ENCODE results near the gene MERTK. TPM values are rescaled to one million over a fixed set of nuclear protein-coding genes. Genes with fewer than 3 reads are reported as not detected.

Gene MERTK
- total and polyA plus RNA-seq, 10 of the 15 experiments (the other 5 are each of a cell fraction or from before 2014, with no cell fraction given): 0.13 to 30.6 (median 0.50) TPM

GRCh38 chr2:111983478-111984212 lies 85.2 kb downstream of the MERTK start:
- no peak overlapping the region for H2AFZ ChIP-seq (ENCODE audit: control insufficient read depth, low read depth, low read length)
- TF ChIP-seq BMI1 (IDR thresholded peaks at IDR 0.05; ENCODE audit: borderline replicate concordance): no peak
- no peaks in the 10 kb centered on the region; the same call in 1 of the 3 replicates for H3K9me3 ChIP-seq (replicated peaks; ENCODE audit: control insufficient read depth, insufficient read depth, low read length)
- H3K4me1 ChIP-seq (ENCODE audit: control insufficient read depth, insufficient read depth, low read length): peaks cover 6% of the 10 kb centered on the region
- H3K79me2 ChIP-seq (ENCODE audit: control insufficient read depth, insufficient read depth, low read length): no peaks in the 10 kb centered on the region
- 57% methylated on average over 8 of the region's 8 CpGs for WGBS (ENCODE audit: insufficient coverage, insufficient replicate concordance, low lambda C conversion rate, missing lambda C conversion rate)
- no peak overlapping the region for H3K27ac ChIP-seq (ENCODE audit: control insufficient read depth, insufficient read depth)
- no peak overlapping the region for H3K9ac ChIP-seq (ENCODE audit: control insufficient read depth, insufficient read depth, low read length)
- ChIA-PET CTCF (interaction anchor here (0.7 kb wide), 1 partner anchor 9 kb away, joined by 3 read pairs; no protein-coding TSS in a partner anchor), SMC1A (ENCODE audit: uncharacterized antibody, unreplicated experiment) (interaction anchor here (0.6 to 2.3 kb wide), 7 partner anchors 11 to 81 kb away, joined by 3 to 7 read pairs (median 3); no protein-coding TSS in a partner anchor), RAD21 (ENCODE audit: unreplicated experiment) (interaction anchor here (1.2 to 2.5 kb wide), 2 partner anchors 18 to 77 kb away, joined by 4 to 9 read pairs; no protein-coding TSS in a partner anchor), POLR2A (interaction anchor here (0.9 to 1.0 kb wide), 2 partner anchors 22 to 76 kb away, joined by 3 to 4 read pairs; no protein-coding TSS in a partner anchor)
- no peaks in the 10 kb centered on the region for H3K27me3 ChIP-seq (replicated peaks in 1 of 2; ENCODE audit: control insufficient read depth in 2 of 2, insufficient read depth in 2 of 2, low read length in 1 of 2)
- no TSS peak for BruUV-seq (replicated peaks)
- H3K4me2 ChIP-seq (ENCODE audit: control insufficient read depth, insufficient read depth): peak overlapping the region; percentile 41
- H3K36me3 ChIP-seq (ENCODE audit: control insufficient read depth in 2 of 2, insufficient read depth in 2 of 2, low read length in 1 of 2): no peaks in the 10 kb centered on the region; a peak in 1 of 4 replicates
- intact Hi-C loops (cut with micrococcal nuclease; ENCODE audit: unreplicated experiment): no loop called here
- no peak for DNase-seq (ENCODE audit: low read depth, low spot score)
- in situ Hi-C loops (cut with MboI): no loop called here
- H3K4me3 ChIP-seq: no peak overlapping the region
- no peak for ATAC-seq
- no peaks in the 10 kb centered on the region for H4K20me1 ChIP-seq (ENCODE audit: control insufficient read depth, insufficient read depth)
- no peak for FAIRE-seq

- WGBS (ENCODE audit: insufficient coverage, insufficient replicate concordance, low lambda C conversion rate, missing lambda C conversion rate): 74% methylated on average over 4 of the region's 4 CpGs
- Histone ChIP-seq H3K9me3 (replicated peaks; ENCODE audit: control insufficient read depth, insufficient read depth, low read length) (no peaks in the 10 kb centered on the region; the same call in 1 of the 3 replicates), H3K27me3 (replicated peaks in 1 of 2; ENCODE audit: control insufficient read depth in 2 of 2, insufficient read depth in 2 of 2, low read length in 1 of 2) (no peaks in the 10 kb centered on the region), H2AFZ (ENCODE audit: control insufficient read depth, low read depth, low read length) (no peak overlapping the region), H3K4me1 (ENCODE audit: control insufficient read depth, insufficient read depth, low read length) (peaks cover 6% of the 10 kb centered on the region), H3K9ac (ENCODE audit: control insufficient read depth, insufficient read depth, low read length) (no peak overlapping the region), H3K79me2 (ENCODE audit: control insufficient read depth, insufficient read depth, low read length) (no peaks in the 10 kb centered on the region), H3K4me3 (no peak overlapping the region), H4K20me1 (ENCODE audit: control insufficient read depth, insufficient read depth) (no peaks in the 10 kb centered on the region), H3K4me2 (ENCODE audit: control insufficient read depth, insufficient read depth) (no peak overlapping the region), H3K27ac (ENCODE audit: control insufficient read depth, insufficient read depth) (no peak overlapping the region), H3K36me3 (ENCODE audit: control insufficient read depth in 2 of 2, insufficient read depth in 2 of 2, low read length in 1 of 2) (no peaks in the 10 kb centered on the region; a peak in 1 of 4 replicates)
- intact Hi-C loops (cut with micrococcal nuclease; ENCODE audit: unreplicated experiment) (no loop called here), in situ Hi-C loops (cut with MboI) (no loop called here)
- TF ChIP-seq SREBF1 (IDR thresholded peaks at IDR 0.05; ENCODE audit: low read length) (no peak), ELK1 (IDR thresholded peaks at IDR 0.05; ENCODE audit: low read depth, low read length) (no peak), MAX (IDR thresholded peaks at IDR 0.05; ENCODE audit: low read depth, low read length) (no peak), FOXK2 (IDR thresholded peaks at IDR 0.05) (no peak), SMARCA5 (IDR thresholded peaks at IDR 0.05) (no peak), HDAC6 (IDR thresholded peaks at IDR 0.05; ENCODE audit: unreplicated experiment) (no peak), EGR1 (IDR thresholded peaks at IDR 0.05; ENCODE audit: borderline replicate concordance in 1 of 2, low read depth in 2 of 2, low read length in 2 of 2) (no peak), ATF2 (IDR thresholded peaks at IDR 0.05; ENCODE audit: low read length) (no peak), STAT1 (conservative IDR thresholded peaks at IDR 0.05) (no peak), JUND (IDR thresholded peaks at IDR 0.05; ENCODE audit: low read depth, low read length) (no peak), ETV6 (conservative IDR thresholded peaks at IDR 0.05 in 1 of 2, IDR thresholded peaks at IDR 0.05 in 1 of 2; ENCODE audit: borderline replicate concordance in 1 of 2, low read depth in 1 of 2) (no peak)
- BruUV-seq (replicated peaks): no TSS peak
- ChIA-PET SMC1A (ENCODE audit: uncharacterized antibody, unreplicated experiment) (interaction anchor here (0.6 to 2.3 kb wide), 5 partner anchors 22 to 81 kb away, joined by 3 to 7 read pairs (median 3); no protein-coding TSS in a partner anchor), RAD21 (ENCODE audit: unreplicated experiment) (interaction anchor here (1.2 kb wide), 1 partner anchor 17 kb away, joined by 4 read pairs; no protein-coding TSS in a partner anchor), POLR2A (interaction anchor here (1.5 kb wide), 1 partner anchor 14 kb away, joined by 3 read pairs; no protein-coding TSS in a partner anchor), CTCF (interaction anchor here (0.6 to 0.7 kb wide), 2 partner anchors 10 to 1797 kb away, joined by 3 read pairs; no protein-coding TSS in a partner anchor)
- FAIRE-seq (no peak), DNase-seq (ENCODE audit: low read depth, low spot score) (no peak), ATAC-seq (no peak)
Measured at GRCh38 chr2:111984213-111984604, 85.8 kb downstream of the MERTK start.

All from GM12878 (cell line).